ENCODE results near the gene PAX3.

PAX3 gene

GRCh38 chr2:222330910-222331309, 32.1 kb upstream of the PAX3 start:
- no peak overlapping the region for H3K27ac ChIP-seq (ENCODE audit: low read length)
- H3K36me3 ChIP-seq (replicated peaks; ENCODE audit: low read depth, low read length), result no peaks in the 10 kb centered on the region
- no peak overlapping the region for H3K4me2 ChIP-seq (ENCODE audit: low read length)
- no peak overlapping the region for H3K4me3 ChIP-seq (ENCODE audit: low read length)
- no peak overlapping the region for H3K9ac ChIP-seq (ENCODE audit: low read length)
- no peaks in the 10 kb centered on the region for H3K9me3 ChIP-seq (ENCODE audit: insufficient read depth, low read length)
- no peaks in the 10 kb centered on the region for H4K20me1 ChIP-seq (ENCODE audit: insufficient read depth, low read length)
- H3K27me3 ChIP-seq (ENCODE audit: low read depth, low read length), result no peaks in the 10 kb centered on the region
- H2AFZ ChIP-seq (ENCODE audit: low read depth, low read length), result no peak overlapping the region
- TF ChIP-seq EZH2phosphoT487 (IDR thresholded peaks at IDR 0.05; ENCODE audit: low read depth), result no peak
- no peak for TF ChIP-seq CTCF (IDR thresholded peaks at IDR 0.05; ENCODE audit: low read depth, low read length)
- no peaks in the 10 kb centered on the region for H3K4me1 ChIP-seq (ENCODE audit: low read length)
- no peaks in the 10 kb centered on the region for H3K79me2 ChIP-seq (ENCODE audit: low read length)

GRCh38 chr2:222322236-222322635, 23.4 kb upstream of the PAX3 start:
- no peak overlapping the region for H3K4me2 ChIP-seq (ENCODE audit: low read length)
- H3K4me1 ChIP-seq (ENCODE audit: low read length), result no peaks in the 10 kb centered on the region
- H3K4me3 ChIP-seq (ENCODE audit: low read length), result no peak overlapping the region
- H3K27ac ChIP-seq (ENCODE audit: low read length), result no peak overlapping the region
- H3K9ac ChIP-seq (ENCODE audit: low read length), result no peak overlapping the region
- H3K36me3 ChIP-seq (replicated peaks; ENCODE audit: low read depth, low read length), result no peaks in the 10 kb centered on the region
- H4K20me1 ChIP-seq (ENCODE audit: insufficient read depth, low read length), result no peaks in the 10 kb centered on the region
- TF ChIP-seq EZH2phosphoT487 (IDR thresholded peaks at IDR 0.05; ENCODE audit: low read depth) (no peak), CTCF (IDR thresholded peaks at IDR 0.05; ENCODE audit: low read depth, low read length) (no peak)
- no peaks in the 10 kb centered on the region for H3K9me3 ChIP-seq (ENCODE audit: insufficient read depth, low read length)
- no peaks in the 10 kb centered on the region for H3K79me2 ChIP-seq (ENCODE audit: low read length)
- H2AFZ ChIP-seq (ENCODE audit: low read depth, low read length), result no peak overlapping the region
- H3K27me3 ChIP-seq (ENCODE audit: low read depth, low read length), result no peaks in the 10 kb centered on the region

- Histone ChIP-seq H3K9me3 (ENCODE audit: insufficient read depth, low read length) (no peaks in the 10 kb centered on the region), H3K4me2 (ENCODE audit: low read length) (peak overlapping the region; percentile 82), H3K9ac (ENCODE audit: low read length) (peak overlapping the region; percentile 53), H3K27ac (ENCODE audit: low read length) (no peak overlapping the region), H3K27me3 (ENCODE audit: low read depth, low read length) (no peaks in the 10 kb centered on the region), H3K79me2 (ENCODE audit: low read length) (no peaks in the 10 kb centered on the region), H3K36me3 (replicated peaks; ENCODE audit: low read depth, low read length) (no peaks in the 10 kb centered on the region), H4K20me1 (ENCODE audit: insufficient read depth, low read length) (no peaks in the 10 kb centered on the region), H3K4me3 (ENCODE audit: low read length) (peak overlapping the region; percentile 84), H2AFZ (ENCODE audit: low read depth, low read length) (no peak overlapping the region), H3K4me1 (ENCODE audit: low read length) (no peaks in the 10 kb centered on the region)
- TF ChIP-seq CTCF (IDR thresholded peaks at IDR 0.05; ENCODE audit: low read depth, low read length) (no peak), EZH2phosphoT487 (IDR thresholded peaks at IDR 0.05; ENCODE audit: low read depth) (no peak)
These were observed 21.9 kb upstream of the PAX3 start for GRCh38 chr2:222320436-222321395.

- Histone ChIP-seq H4K20me1 (ENCODE audit: insufficient read depth, low read length) (no peaks in the 10 kb centered on the region), H3K36me3 (replicated peaks; ENCODE audit: low read depth, low read length) (no peaks in the 10 kb centered on the region), H3K27ac (ENCODE audit: low read length) (no peak overlapping the region), H3K4me2 (ENCODE audit: low read length) (peak overlapping the region; percentile 82), H3K9ac (ENCODE audit: low read length) (peak overlapping the region; percentile 53), H3K27me3 (ENCODE audit: low read depth, low read length) (peaks cover 2% of the 10 kb centered on the region; the same call in 1 of the 2 replicates), H2AFZ (ENCODE audit: low read depth, low read length) (peak overlapping the region; percentile 46; the same call in 1 of the 2 replicates), H3K4me3 (ENCODE audit: low read length) (peak overlapping the region; percentile 84), H3K4me1 (ENCODE audit: low read length) (no peaks in the 10 kb centered on the region), H3K9me3 (ENCODE audit: insufficient read depth, low read length) (no peaks in the 10 kb centered on the region), H3K79me2 (ENCODE audit: low read length) (no peaks in the 10 kb centered on the region)
- TF ChIP-seq EZH2phosphoT487 (IDR thresholded peaks at IDR 0.05; ENCODE audit: low read depth) (no peak), CTCF (IDR thresholded peaks at IDR 0.05; ENCODE audit: low read depth, low read length) (no peak)
These were observed 21.0 kb upstream of the PAX3 start for GRCh38 chr2:222319586-222320435.

All from OCI-LY3 (cell line).